Subcutaneous adipose tissue (tissue), 4 donors: ENCODE results near the gene NFATC2. TPM values are rescaled to one million over a fixed set of nuclear protein-coding genes. Genes with fewer than 3 reads are reported as not detected.

Experiments
- total RNA-seq, 4 donors: library from RNA; depleted of rRNA; stranded (reverse); fragments of >200 nt; gene quantifications; one replicate each; pipeline ENCODE4 v1.1.0, GENCODE V29; 2016
- TF ChIP-seq, protein P1 (sequence below): fragments of 450-650 bp; IDR thresholded peaks from one replicate; pipeline ENCODE4 v1.5.1; 2016; ENCODE audit warnings: low read depth, mild to moderate bottlenecking, control low read depth, antibody characterized with exemption, moderate library complexity

The NFATC2 gene
- total RNA-seq, 4 donors from 2014 or later: 2.3 to 7.5 (median 5.8) TPM

DNA sequence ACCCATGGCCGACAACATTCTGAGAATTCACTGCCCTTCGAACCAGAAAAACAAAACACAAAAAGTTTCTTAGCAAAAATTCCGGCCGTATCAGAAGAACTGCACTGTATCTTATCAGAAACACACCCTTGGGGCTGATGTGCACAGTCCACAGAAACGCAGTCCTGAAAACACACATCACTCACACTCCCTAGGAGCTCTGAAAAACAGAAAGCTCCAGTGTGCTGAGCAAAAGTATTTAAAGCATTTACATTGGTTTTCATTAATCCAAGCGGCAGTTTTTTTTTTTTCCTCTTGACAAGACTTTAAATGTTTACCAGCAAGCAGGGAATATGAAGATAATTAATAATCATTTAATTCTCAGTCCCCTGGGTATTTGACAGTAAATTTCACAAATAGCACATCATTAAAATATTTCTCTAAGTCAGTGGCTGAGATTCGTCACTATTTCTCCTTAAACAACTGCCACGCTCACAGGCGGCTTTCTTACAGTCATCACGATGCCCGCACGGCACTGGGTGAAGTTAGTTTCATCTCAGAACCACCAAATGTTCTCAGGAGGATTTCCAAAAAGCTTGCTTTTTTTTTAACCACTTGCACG is 13.3 kb downstream of the NFATC2 start:
- TF ChIP-seq, protein P1, sequence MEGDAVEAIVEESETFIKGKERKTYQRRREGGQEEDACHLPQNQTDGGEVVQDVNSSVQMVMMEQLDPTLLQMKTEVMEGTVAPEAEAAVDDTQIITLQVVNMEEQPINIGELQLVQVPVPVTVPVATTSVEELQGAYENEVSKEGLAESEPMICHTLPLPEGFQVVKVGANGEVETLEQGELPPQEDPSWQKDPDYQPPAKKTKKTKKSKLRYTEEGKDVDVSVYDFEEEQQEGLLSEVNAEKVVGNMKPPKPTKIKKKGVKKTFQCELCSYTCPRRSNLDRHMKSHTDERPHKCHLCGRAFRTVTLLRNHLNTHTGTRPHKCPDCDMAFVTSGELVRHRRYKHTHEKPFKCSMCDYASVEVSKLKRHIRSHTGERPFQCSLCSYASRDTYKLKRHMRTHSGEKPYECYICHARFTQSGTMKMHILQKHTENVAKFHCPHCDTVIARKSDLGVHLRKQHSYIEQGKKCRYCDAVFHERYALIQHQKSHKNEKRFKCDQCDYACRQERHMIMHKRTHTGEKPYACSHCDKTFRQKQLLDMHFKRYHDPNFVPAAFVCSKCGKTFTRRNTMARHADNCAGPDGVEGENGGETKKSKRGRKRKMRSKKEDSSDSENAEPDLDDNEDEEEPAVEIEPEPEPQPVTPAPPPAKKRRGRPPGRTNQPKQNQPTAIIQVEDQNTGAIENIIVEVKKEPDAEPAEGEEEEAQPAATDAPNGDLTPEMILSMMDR: no peak

DNA sequence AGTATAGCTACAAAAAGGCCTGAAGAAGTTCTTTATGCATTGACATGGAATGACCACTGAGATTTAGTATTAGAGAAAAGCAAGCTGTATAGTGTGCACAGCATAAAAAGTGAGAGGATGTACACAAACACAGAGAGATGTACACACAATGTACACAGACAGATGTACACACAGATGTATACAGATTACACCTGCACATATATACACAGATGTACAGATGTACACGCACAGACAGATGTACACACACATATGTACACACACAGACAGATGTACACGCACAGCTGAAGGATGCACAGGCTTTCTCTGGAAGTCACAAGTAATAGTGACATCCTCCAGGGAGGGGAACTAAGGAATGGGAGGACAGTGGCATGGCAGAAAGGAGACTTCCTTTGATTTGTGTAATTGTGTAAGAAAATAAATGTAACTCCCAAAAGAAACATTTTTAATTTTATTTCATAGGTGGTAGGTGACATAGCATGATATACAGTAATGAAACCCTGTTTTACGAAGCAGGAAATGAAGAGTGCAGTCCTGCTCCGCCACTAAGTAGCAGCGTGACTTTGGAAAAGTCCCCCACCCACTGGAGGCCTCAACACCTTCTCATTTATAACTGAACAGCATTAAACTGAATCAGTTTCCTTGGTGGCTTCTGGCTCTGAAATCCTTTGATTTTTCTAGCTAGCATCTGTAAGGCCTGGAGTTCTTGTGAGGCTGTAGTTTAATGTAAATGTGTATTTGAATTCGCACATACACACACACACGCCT is 14.1 kb downstream of the NFATC2 start:
- TF ChIP-seq, protein P1: no peak

DNA sequence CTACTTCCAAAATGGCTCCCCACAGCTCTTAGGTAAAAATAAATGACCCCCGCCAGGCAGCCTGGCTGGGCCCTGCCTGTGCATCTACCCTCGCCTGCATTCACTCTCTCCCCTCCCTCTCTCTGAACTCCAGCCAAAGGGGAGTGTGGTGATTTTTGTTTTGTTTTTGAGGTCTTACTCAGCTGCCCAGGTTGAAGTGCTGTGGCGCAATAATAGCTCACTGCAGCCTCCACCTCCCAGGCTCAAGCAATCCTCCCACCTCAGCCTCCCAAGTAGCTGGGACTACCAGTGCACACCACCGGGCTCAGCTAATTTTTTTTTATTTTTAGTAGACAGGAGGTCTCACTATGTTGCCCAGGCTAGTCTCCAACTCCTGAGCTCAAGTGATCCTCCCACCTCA is 15.8 kb downstream of the NFATC2 start:
- TF ChIP-seq, protein P1: no peak

DNA sequence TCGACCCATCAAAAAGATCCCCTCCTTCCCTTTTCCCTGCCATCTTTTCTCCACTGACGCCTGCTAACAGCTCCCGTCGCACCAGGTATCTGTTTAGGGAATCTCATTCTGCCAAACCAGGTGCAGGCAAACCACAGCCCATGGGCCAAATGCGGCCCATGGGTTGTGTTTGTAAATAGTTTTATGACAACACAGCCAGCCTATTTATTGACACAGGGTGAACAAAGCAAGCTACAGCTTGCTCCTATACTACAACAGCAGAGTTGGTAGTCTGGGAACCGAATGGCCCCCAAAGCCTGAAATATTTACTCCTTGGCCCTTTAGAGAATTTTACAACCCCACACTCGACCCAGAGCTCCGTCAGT is 16.4 kb downstream of the NFATC2 start:
- TF ChIP-seq, protein P1: no peak

DNA sequence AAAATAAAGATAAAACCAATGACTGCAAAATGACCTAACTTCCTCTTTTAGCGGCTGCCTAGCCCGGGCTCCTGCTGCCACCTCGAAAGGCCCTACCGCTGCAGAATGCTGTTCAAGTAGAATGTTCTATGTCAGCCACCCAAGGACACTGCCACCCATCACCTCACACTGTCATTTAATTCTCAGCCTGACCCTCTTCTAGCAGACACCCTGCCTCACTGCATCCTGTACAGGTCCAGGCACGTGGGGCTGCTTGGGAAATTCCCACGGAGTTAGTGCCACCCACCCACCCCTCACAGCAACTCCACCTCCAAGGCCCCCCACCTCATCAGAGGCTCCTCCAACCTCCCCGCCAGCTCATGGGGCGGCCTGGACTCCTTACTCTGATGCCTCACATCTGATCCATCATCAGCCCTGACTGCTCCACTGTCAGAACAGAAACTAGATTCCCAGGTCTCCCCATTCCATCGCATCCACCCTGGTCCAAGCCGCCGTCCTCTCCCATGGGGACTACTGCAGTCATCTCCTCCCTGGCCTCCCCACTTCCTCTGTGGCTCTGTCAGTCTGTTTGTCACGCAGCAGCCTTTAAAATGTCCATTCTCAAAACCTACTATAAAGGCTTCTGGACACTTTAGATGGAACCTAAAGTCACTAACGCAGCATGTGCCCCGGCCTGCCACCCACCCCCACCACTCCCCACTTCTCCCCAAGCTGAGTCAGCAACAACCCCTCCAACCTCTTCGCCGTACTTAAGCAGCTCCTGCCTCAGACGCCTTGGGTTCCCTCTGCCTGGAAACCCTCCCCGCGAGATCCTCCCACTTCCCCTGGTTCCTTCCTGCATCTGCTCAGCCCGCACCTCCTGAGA is 17.0 kb downstream of the NFATC2 start:
- TF ChIP-seq, protein P1: no peak

DNA sequence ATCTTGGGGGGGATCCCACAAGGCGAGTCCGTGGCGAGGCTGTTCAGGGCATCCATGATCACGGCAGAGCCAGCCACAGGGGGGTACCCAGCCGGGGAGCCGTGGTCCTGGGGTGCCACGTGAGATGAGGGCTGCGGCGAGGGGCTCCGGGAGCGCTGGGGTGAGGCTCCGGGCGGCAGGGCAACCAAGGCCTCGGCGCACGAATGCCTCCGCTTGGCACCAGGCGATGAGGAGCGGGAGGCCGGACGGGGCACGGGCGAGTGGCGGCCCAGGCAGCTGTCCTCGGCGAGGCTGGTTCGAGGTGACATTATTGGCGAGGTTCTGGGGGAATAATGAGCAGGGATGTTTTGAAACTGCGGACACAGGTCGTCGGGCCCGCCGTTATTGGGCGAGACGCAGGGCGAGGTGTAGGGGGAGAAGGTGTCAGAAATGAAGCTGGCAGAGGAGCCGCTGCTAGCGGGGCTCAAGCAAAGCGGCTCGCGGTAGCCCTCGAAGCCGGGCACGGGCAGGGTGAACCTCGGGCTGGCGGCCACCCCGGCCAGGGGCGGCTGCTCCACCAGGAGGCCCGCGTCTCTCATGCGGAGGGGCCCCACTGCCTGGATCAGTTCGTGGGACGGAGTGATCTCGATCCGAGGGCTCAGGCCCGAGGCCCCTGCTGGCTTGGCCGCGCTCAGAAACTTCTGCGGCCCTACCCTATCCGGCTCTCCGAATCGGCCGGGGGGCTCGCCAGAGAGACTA is 19.1 kb downstream of the NFATC2 start:
- TF ChIP-seq, protein P1: no peak
